ENCODE measurements around the gene IL17REL. TPM values are rescaled to one million over a fixed set of nuclear protein-coding genes. Genes with fewer than 3 reads are reported as not detected.

IL17REL gene
- polyA plus RNA-seq, 3 donors = not detected

DNA sequence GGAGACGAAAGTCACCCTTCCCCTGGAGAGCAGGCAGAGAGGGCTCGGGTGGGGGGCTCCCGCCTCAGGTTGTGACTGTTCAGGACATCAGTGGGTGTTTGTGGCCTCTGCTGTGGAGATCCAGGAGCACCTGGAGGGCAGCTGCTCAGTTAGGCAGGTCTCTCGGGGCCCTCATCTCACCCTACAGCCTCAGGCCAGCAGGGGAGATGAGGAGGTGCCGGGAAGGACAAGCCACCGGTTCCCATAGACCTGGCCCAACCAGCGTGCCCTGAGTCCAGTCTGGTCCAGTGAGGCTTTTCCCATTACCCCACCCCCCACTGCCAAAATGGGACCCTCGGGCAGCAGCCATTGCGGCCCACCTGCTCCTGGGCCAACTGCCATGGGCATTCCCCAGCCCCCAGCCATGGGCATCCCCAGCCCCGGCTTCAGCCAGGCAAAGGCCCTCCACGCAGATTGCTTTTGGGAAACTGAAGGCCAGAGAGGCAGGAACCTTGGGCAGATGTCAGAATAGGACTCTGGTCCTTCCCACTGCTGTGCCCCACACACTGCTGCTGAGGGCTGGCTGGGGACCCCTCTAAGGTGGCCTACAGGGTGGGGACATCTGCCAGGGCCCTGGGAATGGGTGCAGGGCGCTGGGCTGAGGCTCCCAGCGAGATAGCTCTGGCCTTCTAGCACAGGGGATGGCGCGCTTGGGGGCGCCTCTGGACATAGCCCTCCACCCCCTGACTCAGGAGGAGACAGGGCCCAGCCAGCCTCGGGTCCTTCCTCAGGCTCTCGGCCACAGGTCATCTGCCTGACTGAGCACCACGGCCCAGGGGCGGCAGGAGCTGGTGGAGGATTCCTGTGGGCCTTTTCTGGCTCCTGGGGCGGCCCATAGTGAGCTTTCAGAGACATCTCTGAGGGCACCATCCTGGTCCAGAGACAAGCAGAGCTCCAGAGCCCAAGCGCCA lies 47.2 kb downstream of the IL17REL start:
- Histone ChIP-seq H4K20me1 (ENCODE audit: insufficient read depth, low read length) (peaks cover 74% of the 10 kb centered on the region), H3K79me2 (ENCODE audit: insufficient read depth, low read length) (peaks cover 45% of the 10 kb centered on the region), H3K36me3 (replicated peaks in 1 of 2; ENCODE audit: control insufficient read depth in 1 of 2, insufficient read depth in 2 of 2, low read length in 2 of 2) (peaks cover 26 to 27% of the 10 kb centered on the region in 2 donors), H3K9me3 (replicated peaks in 1 of 2; ENCODE audit: control insufficient read depth in 1 of 2, insufficient read depth in 1 of 2, low read length in 2 of 2) (no peaks in the 10 kb centered on the region), H2AFZ (ENCODE audit: insufficient read depth, low read depth, low read length, poor library complexity, severe bottlenecking) (no peak overlapping the region), H3K4me1 (ENCODE audit: control insufficient read depth in 1 of 2, insufficient read depth in 2 of 2, low read length in 2 of 2) (peaks cover 69 to 76% of the 10 kb centered on the region in 2 donors), H3K4me2 (replicated peaks; ENCODE audit: extremely low read depth, low read length, poor library complexity, severe bottlenecking) (peak overlapping the region; percentile 88), H3K4me3 (replicated peaks in 1 of 3; ENCODE audit: low read depth in 2 of 3, low read length in 3 of 3) (peak overlapping the region in 1 of 3 experiments; percentile 94), H3K9ac (ENCODE audit: insufficient read depth, low read length, poor library complexity, severe bottlenecking) (peak overlapping the region; percentile 67), H3K27ac (ENCODE audit: low read depth in 1 of 2, low read length in 2 of 2) (peak overlapping the region; percentile 91 to 92), H3K27me3 (ENCODE audit: control insufficient read depth in 2 of 2, insufficient read depth in 2 of 2, low read length in 2 of 2) (no peaks in the 10 kb centered on the region)
- Mint-ChIP-seq H3K4me3 (peak overlapping the region in 1 of 2 donors; percentile 49), H3K4me1 (peaks cover 58% of the 10 kb centered on the region), H3K36me3 (peaks cover 21 to 32% of the 10 kb centered on the region in 2 donors), H3K9me3 (no peaks in the 10 kb centered on the region), H3K27ac (peak overlapping the region; percentile 88 to 94 (median 92)), H3K27me3 (ENCODE audit: low read depth in 3 of 3) (peaks cover 0 to 5% (median 0%) of the 10 kb centered on the region in 3 donors)
- DNase-seq = no peak
- intact Hi-C loops (cut with micrococcal nuclease) = loop anchor here in 1 of 2 donors (10.0 kb wide), 1 partner anchor 339 kb away; the partner anchor contains the start of gene PLXNB2
- TF ChIP-seq, protein P1, sequence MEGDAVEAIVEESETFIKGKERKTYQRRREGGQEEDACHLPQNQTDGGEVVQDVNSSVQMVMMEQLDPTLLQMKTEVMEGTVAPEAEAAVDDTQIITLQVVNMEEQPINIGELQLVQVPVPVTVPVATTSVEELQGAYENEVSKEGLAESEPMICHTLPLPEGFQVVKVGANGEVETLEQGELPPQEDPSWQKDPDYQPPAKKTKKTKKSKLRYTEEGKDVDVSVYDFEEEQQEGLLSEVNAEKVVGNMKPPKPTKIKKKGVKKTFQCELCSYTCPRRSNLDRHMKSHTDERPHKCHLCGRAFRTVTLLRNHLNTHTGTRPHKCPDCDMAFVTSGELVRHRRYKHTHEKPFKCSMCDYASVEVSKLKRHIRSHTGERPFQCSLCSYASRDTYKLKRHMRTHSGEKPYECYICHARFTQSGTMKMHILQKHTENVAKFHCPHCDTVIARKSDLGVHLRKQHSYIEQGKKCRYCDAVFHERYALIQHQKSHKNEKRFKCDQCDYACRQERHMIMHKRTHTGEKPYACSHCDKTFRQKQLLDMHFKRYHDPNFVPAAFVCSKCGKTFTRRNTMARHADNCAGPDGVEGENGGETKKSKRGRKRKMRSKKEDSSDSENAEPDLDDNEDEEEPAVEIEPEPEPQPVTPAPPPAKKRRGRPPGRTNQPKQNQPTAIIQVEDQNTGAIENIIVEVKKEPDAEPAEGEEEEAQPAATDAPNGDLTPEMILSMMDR (IDR thresholded peaks at IDR 0.05) = no peak
- 89% methylated on average over 15 of the region's 22 CpGs for WGBS (ENCODE audit: insufficient coverage)

All from CD14-positive monocyte (primary cell).